A673 (cell line): ENCODE measurements around the gene HERC2.
"Not testable (repeated sequence)": the region's sequence is repeated elsewhere in the genome, so short reads cannot be mapped to it uniquely, and the experiment has no call there.

Experiments
- CTCF ChIP-seq: fragments of 300-800, 200-600 bp; sonication (generic); conservative IDR thresholded peaks from 2 replicates; pipeline ENCODE4 v1.5.1; 2017; ENCODE audit warnings: low read depth, mild to moderate bottlenecking, antibody characterized with exemption, low read length, moderate library complexity, mixed read lengths
- EZH2 ChIP-seq: fragments of 200-600 bp; sonication (generic); IDR thresholded peaks from 2 replicates; pipeline ENCODE4 v1.6.1; 2017; ENCODE audit warnings: borderline replicate concordance, low read depth, mild to moderate bottlenecking, mixed read lengths, antibody characterized with exemption, low read length; ENCODE audit not compliant: poor library complexity, severe bottlenecking

DNA sequence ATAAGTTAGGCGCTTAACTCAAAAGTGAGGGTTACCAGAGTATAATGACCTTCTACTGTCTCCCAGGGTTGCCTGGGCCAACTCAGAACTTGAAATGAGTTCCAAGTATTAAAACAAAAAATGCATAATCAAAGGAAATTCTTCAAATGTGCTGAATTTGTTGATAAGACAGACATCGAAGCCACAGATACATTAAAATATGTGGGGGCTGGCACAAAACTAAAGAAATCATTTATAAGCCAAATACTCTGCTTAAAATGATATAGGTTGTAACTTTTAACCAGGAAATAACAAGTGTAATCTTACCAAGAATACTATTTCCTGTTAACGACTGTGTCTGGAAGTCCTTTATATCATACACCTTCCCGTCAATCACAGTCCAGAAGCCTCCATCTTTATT is 83.7 kb downstream of the HERC2 start:
- TF ChIP-seq CTCF, EZH2: not testable (repeated sequence)
